ENCODE data around the gene MOB1B.

The MOB1B gene

DNA sequence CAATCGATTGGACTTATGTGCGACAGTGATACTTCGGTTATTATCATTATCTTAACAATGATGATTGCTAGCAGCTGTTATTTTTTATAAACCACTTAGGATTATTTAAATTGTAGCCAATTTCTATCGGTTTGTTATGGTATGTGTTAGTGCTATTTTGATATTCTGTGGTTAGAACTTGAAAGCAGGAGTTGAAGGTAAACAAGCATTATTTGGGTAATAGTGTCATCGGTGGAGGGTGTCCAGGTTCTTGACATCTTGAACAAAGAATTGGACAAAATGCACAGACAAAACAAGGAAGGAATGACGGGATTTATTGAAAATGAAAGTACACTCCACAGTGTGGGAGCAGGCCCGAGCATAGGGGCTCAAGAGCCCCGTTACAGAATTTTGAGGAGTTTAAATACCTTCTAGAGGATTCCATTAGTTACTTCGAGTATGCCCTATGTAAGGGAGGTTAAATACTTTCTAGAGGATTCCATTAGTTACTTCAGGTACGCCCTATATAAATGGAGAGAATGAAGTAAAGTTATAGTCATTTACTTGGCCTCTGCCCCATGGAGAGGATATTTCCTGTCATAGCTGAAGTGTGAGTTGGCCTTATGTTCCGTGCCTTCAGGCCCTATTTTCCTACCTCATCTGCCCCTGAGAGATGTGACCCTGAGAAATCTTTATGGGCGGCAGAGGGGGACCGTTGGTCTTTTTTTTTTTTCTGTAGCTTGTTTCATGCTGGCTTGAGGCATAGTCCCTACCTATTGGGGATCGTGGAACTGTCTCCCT is 13.1 kb downstream of the MOB1B start:
- no peak for DNase-seq

DNA sequence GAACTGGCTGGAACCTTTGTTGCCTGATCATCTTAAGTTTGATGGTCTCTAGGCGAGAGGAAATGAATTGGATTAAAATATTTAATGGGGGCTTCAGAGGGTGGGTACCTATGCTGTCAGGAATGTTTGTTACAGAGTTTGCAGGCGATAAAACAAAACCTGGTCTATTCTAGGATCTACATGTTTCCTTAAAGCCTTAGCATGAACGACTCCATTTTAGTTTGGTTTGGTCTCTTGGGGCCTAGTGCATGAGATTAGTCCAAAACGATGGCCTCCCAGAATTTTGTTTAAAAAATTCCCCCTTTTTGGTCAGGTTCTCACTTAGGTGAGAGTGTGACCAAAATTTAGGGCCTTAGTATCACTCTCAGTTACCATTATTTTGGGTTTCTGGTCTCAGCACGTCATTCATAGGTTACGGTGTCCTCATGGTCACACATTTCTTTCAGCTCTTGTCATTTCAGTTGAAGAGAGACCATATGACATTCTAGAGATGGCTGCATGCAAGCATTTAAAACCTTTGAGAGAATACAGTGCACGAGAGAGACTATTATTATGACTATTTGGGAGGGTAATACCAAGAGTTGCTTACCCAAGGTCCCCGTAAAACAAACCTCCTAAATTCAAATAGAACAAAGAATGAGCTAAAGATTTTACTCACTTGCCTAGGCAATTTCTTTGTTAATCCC is 13.8 kb downstream of the MOB1B start:
- DNase-seq: no peak

DNA sequence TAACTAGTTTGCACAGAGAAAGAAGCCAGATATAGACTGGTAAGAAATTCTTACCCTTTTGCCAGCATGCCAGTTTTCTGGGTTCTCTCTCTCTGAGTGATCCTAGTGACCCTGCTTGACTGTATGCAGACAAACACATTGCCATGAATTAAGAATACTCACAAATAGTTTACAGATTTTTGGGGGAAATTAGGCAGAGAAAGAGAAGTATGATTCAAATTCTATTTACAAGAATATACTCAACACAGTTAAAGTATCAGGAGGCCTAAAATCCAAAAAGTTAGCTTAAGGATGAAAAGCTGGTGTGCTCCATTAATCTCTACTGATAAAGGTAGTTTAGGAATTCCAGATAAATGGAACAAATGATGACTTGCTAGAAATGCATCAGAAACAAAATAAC is 18.4 kb downstream of the MOB1B start:
- no peak for DNase-seq

DNA sequence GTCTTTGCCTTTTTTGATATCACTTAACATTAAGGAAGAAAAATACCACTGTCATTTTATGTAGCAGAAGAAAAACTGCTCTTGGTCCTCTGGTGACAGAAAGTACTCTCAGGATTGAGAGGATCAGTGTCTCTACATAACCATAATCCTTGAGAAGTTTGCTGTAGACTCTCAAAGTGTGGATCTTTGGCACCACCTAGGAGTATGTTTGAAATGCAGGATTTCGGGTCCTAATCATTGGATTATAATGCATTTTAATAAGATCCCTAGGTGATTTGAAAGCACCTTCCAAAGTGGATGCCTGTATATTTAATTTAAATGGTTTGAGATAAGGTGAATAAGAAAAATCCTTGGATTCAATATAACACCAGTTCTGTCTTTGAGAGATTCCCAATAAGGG is 23.2 kb downstream of the MOB1B start:
- no peak for DNase-seq

DNA sequence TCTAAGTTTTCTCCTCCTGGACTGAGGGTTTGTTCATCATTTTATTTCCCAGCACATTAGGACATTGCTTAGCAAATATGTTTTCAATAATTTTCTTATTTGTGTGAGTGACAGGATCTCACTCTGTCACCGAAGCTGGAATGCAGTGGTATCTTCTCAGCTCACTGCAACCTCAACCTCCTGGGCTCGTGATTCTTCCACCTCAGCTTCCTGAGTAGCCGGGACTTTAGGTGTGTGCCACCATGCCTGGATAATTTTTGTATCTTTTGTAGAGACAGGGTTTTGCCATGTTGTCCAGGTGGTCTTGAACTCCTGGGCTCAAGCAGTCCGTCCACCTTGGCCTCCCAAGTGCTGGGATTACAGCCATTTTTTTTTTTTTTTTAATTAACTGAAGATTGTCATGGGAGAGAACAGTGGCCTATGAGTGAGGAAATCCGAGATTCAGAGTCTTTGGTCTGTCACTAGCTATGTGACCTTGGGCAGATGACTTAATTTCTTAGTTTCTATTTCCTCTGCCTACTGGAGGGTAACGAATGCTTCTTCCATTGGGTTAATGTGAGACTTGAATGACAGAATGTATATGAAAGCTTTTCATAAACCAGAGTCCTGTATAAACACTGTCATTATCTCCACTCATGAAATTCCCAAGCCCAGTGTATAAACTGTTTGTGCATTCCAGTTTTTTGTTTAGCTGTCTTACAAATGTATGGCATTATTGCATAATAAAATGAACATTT is 23.9 kb downstream of the MOB1B start:
- DNase-seq: no peak

DNA sequence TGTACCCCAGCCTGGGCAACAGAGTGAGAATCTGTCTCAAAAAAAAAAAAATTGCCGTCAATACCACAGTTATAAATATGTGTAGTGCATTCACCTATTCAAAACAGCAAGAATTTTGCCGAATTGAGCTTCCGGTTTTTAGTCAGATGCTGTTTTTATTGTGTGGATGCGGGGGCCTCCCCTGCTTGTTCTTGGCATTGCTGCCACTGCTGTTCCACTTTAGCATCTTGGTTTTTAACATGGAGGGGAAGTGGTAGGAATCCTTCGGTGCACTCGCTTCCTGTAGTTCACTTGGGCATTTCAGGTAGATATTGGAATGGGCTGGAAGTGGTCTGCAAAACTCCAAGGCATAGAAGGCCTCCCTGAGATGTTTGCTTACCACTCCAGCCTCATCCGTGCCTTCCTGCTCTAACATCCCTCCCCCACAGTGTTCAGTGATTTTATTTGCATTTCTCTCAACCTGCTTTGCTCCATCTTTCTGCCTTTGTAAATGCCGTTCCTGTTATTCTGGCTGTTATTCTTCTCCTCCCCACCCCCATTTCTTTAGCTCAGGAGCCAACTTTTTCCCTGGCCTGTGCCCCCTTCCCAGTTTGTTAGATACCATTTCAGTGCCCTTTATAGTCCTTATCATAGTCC is 25.5 kb downstream of the MOB1B start:
- no peak for DNase-seq

DNA sequence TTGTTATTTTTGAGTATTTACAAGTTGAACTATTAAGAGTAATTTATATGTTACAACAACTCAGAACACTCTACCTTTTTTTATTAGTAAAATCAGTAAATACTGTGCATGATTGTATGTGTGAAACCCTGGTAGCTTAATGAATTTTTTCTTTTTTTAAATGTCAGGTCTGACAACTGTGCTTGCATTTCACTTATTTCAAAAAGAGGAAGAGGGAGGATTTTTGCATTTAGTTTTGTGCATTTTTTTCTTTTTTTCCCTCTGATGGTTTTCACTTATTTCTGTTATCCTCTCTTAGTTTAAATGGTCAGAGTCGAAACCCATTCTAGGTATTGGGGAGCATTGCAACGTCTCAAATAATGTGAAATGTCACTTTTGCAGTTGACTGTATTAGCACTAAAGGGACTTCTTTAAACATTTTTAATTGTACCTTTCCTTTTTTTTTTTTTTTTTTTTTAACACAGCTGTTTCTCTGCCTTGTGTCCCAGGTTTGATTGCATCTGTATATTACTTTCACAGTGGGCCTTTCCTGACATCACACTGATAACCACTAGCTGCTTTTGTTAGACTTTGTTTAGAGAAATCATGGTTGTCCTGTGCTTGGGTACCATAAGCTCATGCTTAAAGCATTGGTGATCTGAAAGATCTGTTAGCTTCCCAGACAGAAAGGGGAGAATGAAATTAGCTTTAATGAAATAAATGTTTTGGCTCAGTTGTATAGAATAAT is 28.5 kb downstream of the MOB1B start:
- DNase-seq: no peak

DNA sequence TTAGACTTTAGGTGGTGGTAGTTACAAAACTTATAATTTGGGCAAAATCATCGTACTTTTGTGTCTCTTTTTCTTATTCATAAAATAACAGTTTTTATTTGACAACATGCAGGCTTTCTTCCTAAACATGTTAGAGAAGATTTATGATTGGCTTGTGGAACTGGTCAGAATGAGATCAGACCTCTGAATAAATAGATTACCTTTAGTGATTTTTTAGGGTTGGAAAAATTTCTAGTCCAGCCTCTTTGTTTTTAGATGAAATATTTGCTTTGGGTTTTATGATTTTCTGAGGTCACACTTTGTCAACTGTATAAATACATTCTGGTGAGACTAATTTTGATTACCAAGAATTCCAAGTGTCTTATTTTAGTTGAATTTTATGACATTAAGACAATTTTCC is 29.2 kb downstream of the MOB1B start:
- DNase-seq: no peak

DNA sequence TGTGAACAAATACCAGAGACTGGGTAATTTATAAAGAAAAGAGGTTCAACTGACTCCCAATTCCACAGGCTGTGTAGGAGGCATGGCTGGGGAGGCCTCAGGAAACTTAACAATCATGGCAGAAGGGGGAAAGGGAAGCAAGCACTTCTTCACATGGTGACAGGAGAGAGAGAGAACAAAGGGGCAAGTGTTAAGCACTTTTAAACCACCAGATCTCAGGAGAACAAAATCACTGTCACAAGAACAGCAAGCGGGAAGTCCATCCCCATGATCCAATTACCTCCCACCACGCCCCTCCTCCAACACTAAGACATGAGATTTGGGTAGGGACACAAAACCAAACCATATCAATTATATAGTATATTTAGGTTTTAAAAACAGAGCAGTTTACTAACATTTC is 30.8 kb downstream of the MOB1B start:
- no peak for DNase-seq

DNA sequence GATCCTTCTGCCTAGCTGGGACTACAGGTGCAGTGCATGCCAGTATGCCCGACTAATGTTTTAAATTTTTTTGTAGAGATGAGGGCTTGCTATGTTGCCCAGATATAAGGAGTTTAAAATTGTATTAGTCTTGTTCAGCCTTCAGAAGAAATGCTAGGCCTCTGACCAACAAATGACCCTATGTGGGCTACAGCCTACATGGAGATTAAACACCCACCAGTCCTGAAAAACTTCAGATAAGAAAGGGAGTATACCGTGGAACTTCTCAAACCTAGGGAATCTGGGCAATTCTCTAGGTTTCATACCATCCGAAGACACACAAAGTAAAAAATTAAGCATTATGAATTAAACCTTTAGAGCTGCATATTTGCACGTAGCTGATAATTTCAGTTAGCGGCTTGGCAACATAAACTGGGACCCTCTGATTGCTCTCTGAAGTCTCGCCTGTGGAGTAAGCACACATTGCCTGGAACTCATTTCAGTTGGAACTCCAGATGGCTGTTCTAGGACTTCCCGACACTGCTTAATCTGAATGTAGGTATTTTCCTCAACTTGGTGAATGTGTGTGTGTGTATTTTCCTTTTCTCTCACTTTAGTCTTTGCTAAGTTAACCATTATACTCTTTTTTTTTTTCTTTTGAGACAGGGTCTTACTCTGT is 33.0 kb downstream of the MOB1B start:
- DNase-seq: no peak

DNA sequence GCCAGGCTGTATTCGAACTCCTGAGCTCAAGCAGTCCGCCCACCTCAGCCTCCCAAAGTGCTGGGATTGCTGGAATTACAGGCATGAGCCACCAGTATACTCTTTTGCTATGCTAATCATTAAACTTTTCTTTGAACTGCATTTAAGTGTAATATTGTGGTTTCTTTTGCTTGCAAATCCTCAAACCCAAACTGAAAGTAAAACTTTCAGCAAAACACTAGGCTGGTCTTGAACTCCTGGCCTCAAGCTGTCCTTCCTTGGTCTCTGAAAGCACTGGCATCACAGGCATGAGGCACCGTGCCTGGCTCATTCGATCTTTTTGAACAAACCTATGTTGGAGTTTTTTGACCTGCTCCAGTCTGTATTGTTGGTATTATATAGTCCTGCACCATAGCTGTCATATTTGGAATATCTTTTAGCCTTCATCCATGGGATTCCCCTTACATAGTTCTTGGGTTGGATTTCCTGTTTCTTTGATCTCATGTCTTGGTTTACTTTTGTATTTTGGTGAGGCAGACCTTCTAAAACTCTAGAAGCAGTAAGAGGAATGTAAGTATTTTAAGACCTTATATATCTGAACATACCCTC is 34.1 kb downstream of the MOB1B start:
- DNase-seq: no peak

DNA sequence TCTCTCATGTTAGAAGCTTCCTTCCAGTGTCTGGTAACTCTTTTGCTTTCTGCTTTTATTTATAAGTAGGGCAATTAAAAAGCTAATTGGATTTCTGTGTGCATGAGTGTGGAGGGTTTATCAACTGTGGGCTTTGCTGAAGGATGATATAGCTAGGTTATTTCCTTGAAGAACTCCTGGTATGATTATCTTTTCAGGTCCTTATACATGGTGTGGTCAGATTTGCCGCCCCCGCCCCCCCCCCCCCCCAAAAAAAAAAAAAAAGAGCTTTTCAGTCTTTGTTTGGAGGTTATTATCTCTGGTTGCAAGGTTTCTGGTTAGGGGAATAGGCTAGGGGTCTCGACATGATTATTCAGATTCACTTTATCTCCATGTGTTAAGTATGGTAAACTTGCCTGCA is 35.9 kb downstream of the MOB1B start:
- no peak for DNase-seq

DNA sequence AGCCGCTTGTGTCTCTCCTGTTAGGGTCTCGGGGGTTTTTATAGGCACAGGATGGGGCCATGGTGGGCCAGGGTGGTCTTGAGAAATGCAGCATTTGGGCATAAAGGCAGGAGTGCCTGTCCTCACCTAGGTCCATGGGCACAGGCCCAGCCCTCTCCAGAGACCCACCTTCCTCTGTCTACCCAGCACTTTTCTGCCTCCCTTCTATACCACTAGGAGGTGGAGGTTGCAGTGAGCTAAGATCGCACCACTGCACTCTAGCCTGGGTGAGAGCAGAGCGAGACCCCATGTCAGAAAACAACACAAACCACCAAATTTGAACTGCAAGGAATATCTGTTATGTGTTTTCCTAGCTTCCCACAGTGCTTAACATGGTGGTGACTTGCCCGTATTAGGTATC is 38.0 kb downstream of the MOB1B start:
- no peak for DNase-seq

DNA sequence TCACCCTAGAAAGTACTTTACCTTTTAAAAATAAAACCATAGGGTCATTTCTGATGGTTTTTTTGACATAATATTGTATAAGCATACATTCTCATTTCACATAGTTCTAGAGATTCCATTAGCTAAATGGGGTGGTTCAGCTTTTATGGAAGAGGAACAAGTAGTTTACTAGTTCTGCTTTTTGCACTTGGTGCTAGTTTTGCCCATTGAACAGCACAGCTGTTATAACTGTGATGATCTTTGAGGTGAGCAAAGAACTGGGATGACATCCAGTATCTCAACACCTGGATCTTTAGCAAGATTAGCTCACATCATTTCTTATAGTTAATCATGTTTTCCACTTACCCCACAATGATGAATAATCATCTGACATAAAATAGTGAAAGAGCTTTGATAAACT is 40.9 kb downstream of the MOB1B start:
- no peak for DNase-seq

DNA sequence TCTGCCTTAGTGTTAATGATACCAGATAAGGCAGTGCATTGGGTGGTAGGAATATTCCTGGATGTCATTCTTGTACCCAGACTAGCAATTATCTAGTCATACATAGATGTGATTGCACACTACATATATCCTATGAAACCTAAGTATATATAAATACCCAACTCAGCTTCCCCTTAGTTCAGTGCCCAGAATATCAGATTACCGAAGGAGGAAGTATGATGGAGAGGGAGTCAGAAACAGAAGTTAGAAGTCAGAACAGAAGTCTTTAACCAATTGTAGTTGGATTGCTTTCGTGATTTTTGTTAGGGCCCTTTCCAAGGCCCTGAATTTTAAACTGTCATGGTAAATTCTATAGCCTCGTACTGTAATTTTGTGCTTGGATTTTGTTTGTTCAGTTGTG is 42.9 kb downstream of the MOB1B start:
- DNase-seq: no peak

DNA sequence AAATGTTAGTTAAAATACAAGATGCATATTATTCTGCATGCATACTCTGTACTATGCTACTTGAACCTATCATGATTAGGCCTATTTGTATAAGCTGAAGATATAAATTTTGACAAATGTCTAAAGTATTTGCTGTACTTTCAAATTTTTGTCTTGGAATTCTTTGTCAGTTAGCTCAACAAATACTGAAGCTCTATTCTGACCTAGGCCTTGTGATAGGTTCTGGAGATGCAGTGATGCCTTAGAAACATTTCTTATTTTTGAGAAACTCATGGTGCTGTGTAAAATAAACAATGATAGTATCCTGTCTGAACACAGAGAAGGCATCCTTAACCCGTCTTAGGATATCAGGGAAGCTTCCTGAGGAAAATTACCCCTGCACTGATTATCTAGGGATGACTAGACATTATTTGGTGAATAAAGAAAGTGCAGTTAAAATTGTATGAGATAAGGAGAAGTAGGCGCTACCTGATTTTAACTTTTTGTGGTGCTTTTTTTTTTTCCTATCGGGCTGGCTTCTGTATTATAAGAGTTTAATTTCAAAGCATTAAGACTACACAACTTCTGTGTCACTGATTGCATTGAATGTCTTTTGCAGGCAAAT is 43.4 kb downstream of the MOB1B start:
- DNase-seq: no peak

DNA sequence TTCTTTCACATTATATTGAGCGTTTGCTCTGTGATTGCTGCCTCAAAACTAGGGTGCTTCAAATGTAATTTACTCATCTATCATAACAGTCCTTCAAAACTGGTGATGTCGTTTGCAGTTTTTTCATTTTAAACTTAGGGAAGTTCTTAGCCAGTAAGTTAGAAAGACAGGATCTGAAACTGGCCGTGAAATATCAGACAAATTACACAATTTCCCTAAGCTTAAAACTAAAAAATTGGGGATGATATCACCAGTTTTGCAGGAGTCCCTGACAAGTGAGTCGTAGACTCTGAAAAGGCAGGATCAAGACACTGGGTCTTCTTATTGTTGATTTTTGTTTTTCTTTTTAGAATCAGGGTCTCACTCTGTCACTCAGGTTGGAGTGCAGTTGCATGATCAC is 44.8 kb downstream of the MOB1B start:
- DNase-seq: no peak

DNA sequence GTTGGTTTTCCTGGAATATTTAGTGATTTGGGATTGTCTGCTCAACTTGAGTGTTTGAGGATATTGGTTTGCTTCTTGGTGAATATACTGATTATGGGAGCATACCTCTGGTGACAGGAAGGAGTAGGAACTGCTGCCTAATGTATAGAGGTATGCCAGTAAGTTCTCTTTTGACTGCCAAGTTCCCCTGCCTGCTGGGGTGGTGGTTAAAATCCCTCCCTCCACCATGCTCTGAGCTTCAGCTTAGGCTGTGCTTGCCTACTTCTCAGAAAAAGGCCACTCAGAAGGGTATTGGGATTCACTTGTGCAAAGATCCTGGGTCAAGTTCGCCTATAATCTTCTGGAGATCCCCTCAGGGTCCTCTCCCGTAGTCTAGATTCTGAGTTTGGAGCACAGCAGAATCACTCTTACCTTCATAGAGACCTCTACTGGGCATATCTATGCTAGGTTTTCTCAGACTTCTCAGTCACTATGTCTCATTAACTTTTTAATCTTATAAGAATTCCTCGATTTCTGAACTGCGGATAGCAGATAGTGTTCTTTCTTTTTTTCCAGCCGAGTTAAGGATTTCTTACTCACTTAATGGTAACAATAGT is 46.6 kb downstream of the MOB1B start:
- DNase-seq: no peak

DNA sequence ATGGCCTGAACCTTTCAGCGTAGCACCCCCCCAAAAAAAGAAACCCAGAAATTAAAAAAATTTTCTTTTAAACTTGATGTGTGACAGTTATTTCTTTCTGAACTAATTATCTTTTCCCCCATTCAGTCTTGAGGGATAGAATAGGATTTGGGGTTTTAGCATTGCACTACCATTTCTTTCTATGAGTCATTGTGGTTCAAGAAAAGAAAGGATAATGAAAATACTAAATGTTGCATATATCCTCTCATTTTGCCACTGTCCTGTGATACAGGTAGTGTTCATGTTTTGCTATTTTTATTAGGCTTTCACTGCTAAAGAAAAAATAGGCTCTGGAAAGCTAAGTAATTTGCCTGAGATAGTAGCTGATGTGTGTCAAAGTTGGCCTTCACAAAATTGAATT is 51.9 kb downstream of the MOB1B start:
- DNase-seq: no peak

DNA sequence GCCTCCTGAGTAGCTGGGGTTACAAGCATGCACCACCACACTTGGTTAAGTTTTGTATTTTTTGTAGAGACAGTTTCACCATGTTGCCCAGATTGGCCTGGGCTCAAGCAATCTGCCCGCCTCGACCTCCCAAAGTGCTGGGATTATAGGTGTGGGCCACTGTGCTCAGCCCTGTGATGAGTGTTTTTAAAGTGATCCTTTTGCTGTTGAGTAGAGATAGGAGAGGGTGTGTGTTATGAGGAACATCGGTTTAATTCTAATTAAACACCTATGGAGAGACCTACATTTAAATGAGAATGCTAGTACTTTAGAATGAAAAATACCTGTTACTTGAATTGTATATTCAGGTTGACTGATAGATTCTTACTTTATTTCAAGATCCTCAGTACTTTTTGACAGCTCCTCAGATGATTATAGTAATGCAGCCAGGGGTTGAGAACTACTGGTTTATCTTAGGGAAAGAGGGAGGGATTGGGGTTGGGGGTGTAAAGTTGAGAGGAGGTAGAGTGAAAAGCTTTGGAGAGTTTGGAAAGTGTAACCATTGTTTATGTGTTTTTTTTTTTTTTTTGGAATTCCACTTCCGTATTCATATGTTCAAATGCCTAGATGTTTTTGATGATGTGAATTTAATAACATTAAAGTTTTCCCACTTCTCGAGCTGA is 54.5 kb downstream of the MOB1B start:
- DNase-seq: no peak

DNA sequence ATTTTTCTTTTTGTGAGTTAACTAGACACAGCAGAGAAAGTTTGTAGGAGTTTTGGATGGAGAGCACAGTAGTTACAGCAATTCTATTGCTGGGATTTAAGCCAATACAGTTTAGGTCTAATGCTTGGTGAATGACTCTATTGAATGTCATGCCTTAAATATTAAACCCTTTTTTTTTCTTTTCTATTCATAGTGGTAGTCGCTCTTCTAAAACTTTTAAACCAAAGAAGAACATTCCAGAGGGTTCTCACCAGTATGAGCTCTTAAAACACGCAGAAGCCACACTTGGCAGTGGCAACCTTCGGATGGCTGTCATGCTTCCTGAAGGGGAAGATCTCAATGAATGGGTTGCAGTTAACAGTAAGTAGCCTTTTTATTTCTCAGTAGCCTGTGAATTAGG is 56.5 kb downstream of the MOB1B start:
- DNase-seq: no peak
